Panc1 (cell line): ENCODE results near the gene COL27A1. TPM values are rescaled to one million over a fixed set of nuclear protein-coding genes. Genes with fewer than 3 reads are reported as not detected.

Experiments
- ATAC-seq: fragments of 200-7000 bp; cut with Tn5 transposase; 2 replicates; pipeline ENCODE4 v1.9.1; 2020; ENCODE audit warnings: mild to moderate bottlenecking, moderate library complexity
- BruUV-seq: library from RNA; stranded (reverse); fragments of 400-500 nt; replicated peaks from 2 replicates; lab custom pipeline; 2021; lab: Mats Ljungman, UMichigan
- CTCF ChIA-PET: fragments of 300-600 bp; sonication (Branson Sonifier 250); formaldehyde crosslinking; loops from one replicate; lab custom pipeline; 2022; ENCODE audit warnings: antibody characterized with exemption; lab: Charles Lee
- POLR2A ChIA-PET: fragments of 300-600 bp; sonication (Branson Sonifier 250); formaldehyde crosslinking; loops from one replicate; lab custom pipeline; 2022; ENCODE audit warnings: antibody characterized with exemption; lab: Charles Lee
- DNase-seq: peaks from one replicate; pipeline ENCODE4 v3.0.0-alpha.2; 2010; ENCODE audit warnings: low read depth, low spot score
- H3K27ac ChIP-seq: 2 replicates; pipeline ENCODE4 v1.5.1; 2011; ENCODE audit warnings: mild to moderate bottlenecking, low read length, inconsistent platforms
- H3K27me3 ChIP-seq: fragments of 200-500 bp; sonication (Bioruptor generic); 2 replicates; pipeline ENCODE4 v1.6.0; 2014; ENCODE audit warnings: low read length, inconsistent platforms; ENCODE audit not compliant: control insufficient read depth, insufficient read depth
- H3K36me3 ChIP-seq: fragments of 200-500 bp; sonication (Bioruptor generic); 2 replicates; pipeline ENCODE4 v1.5.1; 2014; ENCODE audit warnings: inconsistent platforms, mild to moderate bottlenecking, low read length, moderate library complexity; ENCODE audit not compliant: control insufficient read depth, insufficient read depth
- H3K4me1 ChIP-seq: 2 replicates; pipeline ENCODE4 v1.5.1; 2011; ENCODE audit warnings: inconsistent platforms, mild to moderate bottlenecking, low read length, moderate library complexity; ENCODE audit not compliant: control insufficient read depth, insufficient read depth
- H3K4me3 ChIP-seq, 2 experiments: 2 replicates each; pipeline ENCODE4 v1.5.1; 2011 to 2012; ENCODE audit warnings: low read depth in 2 of 2, low read length in 2 of 2, mild to moderate bottlenecking in 2 of 2, inconsistent platforms in 1 of 2, moderate library complexity in 1 of 2
- H3K9me3 ChIP-seq: fragments of 200-500 bp; sonication (Bioruptor generic); 2 replicates; pipeline ENCODE4 v1.5.1; 2014; ENCODE audit warnings: low read depth, mild to moderate bottlenecking, inconsistent platforms, low read length, moderate library complexity; ENCODE audit not compliant: control insufficient read depth, insufficient read depth
- POLR2AphosphoS5 ChIP-seq: IDR thresholded peaks from 2 replicates; pipeline ENCODE4 v1.6.1; 2012; ENCODE audit warnings: mild to moderate bottlenecking, low read depth, low read length, moderate library complexity
- SIN3A ChIP-seq: IDR thresholded peaks from 2 replicates; pipeline ENCODE4 v1.6.1; 2012; ENCODE audit warnings: low read depth, mild to moderate bottlenecking, low read length, moderate library complexity, borderline replicate concordance; ENCODE audit not compliant: insufficient read depth
- TCF7L2 ChIP-seq: IDR thresholded peaks from 2 replicates; pipeline ENCODE4 v1.6.1; 2011; ENCODE audit warnings: mild to moderate bottlenecking, low read depth, low read length, inconsistent platforms
- in situ Hi-C: cut with HindIII; loops from 2 replicates; pipeline ENCODE4 v1.10.0; 2016; ENCODE audit warnings: low sequenced_read_pairs, low pct_unique_long_range_greater_than_20kb
- intact Hi-C: fragments of 100-400 bp; cut with micrococcal nuclease; formaldehyde crosslinking; loops from one replicate; pipeline ENCODE4 v1.10.0; 2022; ENCODE audit not compliant: unreplicated experiment
- total RNA-seq: library from RNA; stranded (reverse); gene quantifications from one replicate; pipeline ENCODE4 v1.2.1, GENCODE V29; 2021; ENCODE audit not compliant: unreplicated experiment
- TF ChIP-seq, protein P1 (sequence below): fragments of 450-650 bp; IDR thresholded peaks from 2 replicates; pipeline ENCODE4 v1.5.1; 2017; ENCODE audit warnings: mild to moderate bottlenecking
- TF ChIP-seq, protein P2 (sequence below), 2 experiments: IDR thresholded peaks; 2 replicates each; pipeline ENCODE4 v1.6.1; 2011 to 2012; ENCODE audit warnings: low read depth in 2 of 2, control low read depth in 1 of 2, low read length in 1 of 2, mild to moderate bottlenecking in 1 of 2, moderate library complexity in 1 of 2; ENCODE audit not compliant: insufficient read depth in 1 of 2

Gene COL27A1
- total RNA-seq, 1 experiment from 2014 or later, result 5.1 TPM

GRCh38 chr9:114143234-114143633 lies 12.1 kb upstream of the COL27A1 start:
- H3K9me3 ChIP-seq, result no peaks in the 10 kb centered on the region
- H3K27me3 ChIP-seq, result no peaks in the 10 kb centered on the region
- H3K4me1 ChIP-seq, result no peaks in the 10 kb centered on the region
- H3K27ac ChIP-seq, result no peak overlapping the region
- no peaks in the 10 kb centered on the region for H3K36me3 ChIP-seq
- POLR2A ChIA-PET, result no interaction called here
- DNase-seq (no peak), ATAC-seq (no peak)
- TF ChIP-seq, protein P1, sequence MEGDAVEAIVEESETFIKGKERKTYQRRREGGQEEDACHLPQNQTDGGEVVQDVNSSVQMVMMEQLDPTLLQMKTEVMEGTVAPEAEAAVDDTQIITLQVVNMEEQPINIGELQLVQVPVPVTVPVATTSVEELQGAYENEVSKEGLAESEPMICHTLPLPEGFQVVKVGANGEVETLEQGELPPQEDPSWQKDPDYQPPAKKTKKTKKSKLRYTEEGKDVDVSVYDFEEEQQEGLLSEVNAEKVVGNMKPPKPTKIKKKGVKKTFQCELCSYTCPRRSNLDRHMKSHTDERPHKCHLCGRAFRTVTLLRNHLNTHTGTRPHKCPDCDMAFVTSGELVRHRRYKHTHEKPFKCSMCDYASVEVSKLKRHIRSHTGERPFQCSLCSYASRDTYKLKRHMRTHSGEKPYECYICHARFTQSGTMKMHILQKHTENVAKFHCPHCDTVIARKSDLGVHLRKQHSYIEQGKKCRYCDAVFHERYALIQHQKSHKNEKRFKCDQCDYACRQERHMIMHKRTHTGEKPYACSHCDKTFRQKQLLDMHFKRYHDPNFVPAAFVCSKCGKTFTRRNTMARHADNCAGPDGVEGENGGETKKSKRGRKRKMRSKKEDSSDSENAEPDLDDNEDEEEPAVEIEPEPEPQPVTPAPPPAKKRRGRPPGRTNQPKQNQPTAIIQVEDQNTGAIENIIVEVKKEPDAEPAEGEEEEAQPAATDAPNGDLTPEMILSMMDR, result no peak
- TF ChIP-seq TCF7L2 (no peak), SIN3A (no peak), POLR2AphosphoS5 (no peak)
- TF ChIP-seq, protein P2, sequence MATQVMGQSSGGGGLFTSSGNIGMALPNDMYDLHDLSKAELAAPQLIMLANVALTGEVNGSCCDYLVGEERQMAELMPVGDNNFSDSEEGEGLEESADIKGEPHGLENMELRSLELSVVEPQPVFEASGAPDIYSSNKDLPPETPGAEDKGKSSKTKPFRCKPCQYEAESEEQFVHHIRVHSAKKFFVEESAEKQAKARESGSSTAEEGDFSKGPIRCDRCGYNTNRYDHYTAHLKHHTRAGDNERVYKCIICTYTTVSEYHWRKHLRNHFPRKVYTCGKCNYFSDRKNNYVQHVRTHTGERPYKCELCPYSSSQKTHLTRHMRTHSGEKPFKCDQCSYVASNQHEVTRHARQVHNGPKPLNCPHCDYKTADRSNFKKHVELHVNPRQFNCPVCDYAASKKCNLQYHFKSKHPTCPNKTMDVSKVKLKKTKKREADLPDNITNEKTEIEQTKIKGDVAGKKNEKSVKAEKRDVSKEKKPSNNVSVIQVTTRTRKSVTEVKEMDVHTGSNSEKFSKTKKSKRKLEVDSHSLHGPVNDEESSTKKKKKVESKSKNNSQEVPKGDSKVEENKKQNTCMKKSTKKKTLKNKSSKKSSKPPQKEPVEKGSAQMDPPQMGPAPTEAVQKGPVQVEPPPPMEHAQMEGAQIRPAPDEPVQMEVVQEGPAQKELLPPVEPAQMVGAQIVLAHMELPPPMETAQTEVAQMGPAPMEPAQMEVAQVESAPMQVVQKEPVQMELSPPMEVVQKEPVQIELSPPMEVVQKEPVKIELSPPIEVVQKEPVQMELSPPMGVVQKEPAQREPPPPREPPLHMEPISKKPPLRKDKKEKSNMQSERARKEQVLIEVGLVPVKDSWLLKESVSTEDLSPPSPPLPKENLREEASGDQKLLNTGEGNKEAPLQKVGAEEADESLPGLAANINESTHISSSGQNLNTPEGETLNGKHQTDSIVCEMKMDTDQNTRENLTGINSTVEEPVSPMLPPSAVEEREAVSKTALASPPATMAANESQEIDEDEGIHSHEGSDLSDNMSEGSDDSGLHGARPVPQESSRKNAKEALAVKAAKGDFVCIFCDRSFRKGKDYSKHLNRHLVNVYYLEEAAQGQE (IDR thresholded peaks at IDR 0.05; ENCODE audit: insufficient read depth in 1 of 2, low read depth in 2 of 2, low read length in 1 of 2), result no peak
- in situ Hi-C loops (no loop called here), intact Hi-C loops (no loop called here)
- CTCF ChIA-PET, result no interaction called here
- H3K4me3 ChIP-seq, result no peak overlapping the region
- BruUV-seq, result no TSS peak

GRCh38 chr9:114146735-114147134 lies 8.6 kb upstream of the COL27A1 start:
- intact Hi-C loops (no loop called here), in situ Hi-C loops (no loop called here)
- no peaks in the 10 kb centered on the region for H3K27me3 ChIP-seq
- TF ChIP-seq, protein P1, result no peak
- TF ChIP-seq, protein P2 (IDR thresholded peaks at IDR 0.05; ENCODE audit: insufficient read depth in 1 of 2, low read depth in 2 of 2, low read length in 1 of 2), result no peak
- TF ChIP-seq SIN3A, result no peak
- POLR2A ChIA-PET, result no interaction called here
- H3K36me3 ChIP-seq, result no peaks in the 10 kb centered on the region
- ATAC-seq, result no peak
- no peak for DNase-seq
- no peaks in the 10 kb centered on the region for H3K4me1 ChIP-seq
- no peaks in the 10 kb centered on the region for H3K9me3 ChIP-seq
- H3K4me3 ChIP-seq, result no peak overlapping the region
- CTCF ChIA-PET, result no interaction called here
- no peak overlapping the region for H3K27ac ChIP-seq
- no TSS peak for BruUV-seq
